K562 (cell line): ENCODE measurements around the gene SRRD. TPM values are rescaled to one million over a fixed set of nuclear protein-coding genes. Genes with fewer than 3 reads are reported as not detected.

Source experiments
- CBX3 ChIP-seq, 2 experiments: IDR thresholded peaks; 1 replicate in 1 of 2; 2 replicates in 1 of 2; pipeline ENCODE4 v1.6.1; 2012; ENCODE audit warnings: inconsistent platforms in 2 of 2, low read length in 2 of 2, borderline replicate concordance in 1 of 2, control low read depth in 1 of 2
- CHD7 ChIP-seq: fragments of 200-600 bp; sonication (generic); IDR thresholded peaks from one replicate; pipeline ENCODE4 v1.6.1; 2012; ENCODE audit warnings: mild to moderate bottlenecking, low read depth, low read length, inconsistent platforms
- DEAF1 ChIP-seq: fragments of 450-650 bp; formaldehyde crosslinking; IDR thresholded peaks from 2 replicates; pipeline ENCODE4 v1.4.0; 2020; ENCODE audit warnings: mild to moderate bottlenecking, moderate library complexity
- HNRNPL ChIP-seq: fragments of 200-400 bp; formaldehyde crosslinking; IDR thresholded peaks from 2 replicates; pipeline ENCODE4 v1.6.1; 2017; ENCODE audit warnings: low read depth, mild to moderate bottlenecking, low read length
- NFIC ChIP-seq: fragments of 450-650 bp; IDR thresholded peaks from 2 replicates; pipeline ENCODE4 v1.6.1; 2017; ENCODE audit warnings: mild to moderate bottlenecking, inconsistent platforms
- POLR3G ChIP-seq: IDR thresholded peaks from 2 replicates; pipeline ENCODE4 v1.6.1; 2011; ENCODE audit not compliant: insufficient read length, insufficient replicate concordance; ENCODE audit errors: extremely low read depth
- RBFOX2 ChIP-seq: fragments of 200-400 bp; formaldehyde crosslinking; IDR thresholded peaks from 2 replicates; pipeline ENCODE4 v1.6.1; 2017; ENCODE audit warnings: low read depth, mild to moderate bottlenecking, low read length, moderate library complexity
- RFX1 ChIP-seq: fragments of 450-650 bp; IDR thresholded peaks from 2 replicates; pipeline ENCODE4 v1.6.1; 2016; ENCODE audit warnings: mild to moderate bottlenecking, moderate library complexity
- SMARCB1 ChIP-seq: IDR thresholded peaks from 2 replicates; pipeline ENCODE4 v1.6.1; 2011; ENCODE audit warnings: improper control_type of control experiment, low read depth; ENCODE audit not compliant: insufficient read length
- TGIF2 ChIP-seq: sonication (generic); formaldehyde crosslinking; IDR thresholded peaks from 2 replicates; pipeline ENCODE4 v1.8.1; 2022; ENCODE audit warnings: mild to moderate bottlenecking, missing genetic modification reagents, moderate library complexity
- THAP7 ChIP-seq: fragments of 250-450 bp; sonication (Bioruptor Pico); IDR thresholded peaks from 2 replicates; pipeline ENCODE4 v1.5.0; 2021
- ZNF282 ChIP-seq: sonication (generic); formaldehyde crosslinking; IDR thresholded peaks from 2 replicates; pipeline ENCODE4 v1.8.1; 2023; ENCODE audit warnings: missing genetic modification reagents
- ZNF444 ChIP-seq: fragments of 250-450 bp; sonication (Bioruptor Pico); IDR thresholded peaks from 2 replicates; pipeline ENCODE4 v1.4.0; 2020; ENCODE audit warnings: mild to moderate bottlenecking, moderate library complexity
- ZNF561 ChIP-seq: fragments of 450-650 bp; formaldehyde crosslinking; conservative IDR thresholded peaks from 2 replicates; pipeline ENCODE4 v1.4.0; 2020; ENCODE audit warnings: mild to moderate bottlenecking, moderate library complexity
- polyA plus RNA-seq, 8 experiments: library from polyadenylated mRNA; depleted of rRNA in 4 of 8; stranded (reverse) in 5 of 8; unstranded in 3 of 8; fragments of >200 nt; fragmentation: Nextera tagmentation in 2 of 8; fragmentation: Illumina TruSeq in 1 of 8; extraction: Ambion mirVana in 2 of 8; extraction: Trizol in 1 of 8; gene quantifications; 2 replicates each; pipeline versions ENCODE4 v1.2.1 to v1.2.3, GENCODE V29; 2011 to 2014; ENCODE audit warnings: inconsistent platforms in 1 of 8, missing spikeins in 1 of 8
- total RNA-seq, 7 experiments: library from RNA; depleted of rRNA in 6 of 7; stranded (reverse); fragments of >200 nt in 6 of 7; fragmentation: Illumina TruSeq in 2 of 7; extraction: Trizol in 2 of 7; gene quantifications; 2 replicates each; pipeline versions ENCODE4 v1.2.1 to v1.2.3, GENCODE V29; 2011 to 2021; ENCODE audit warnings: low replicate concordance in 1 of 7

SRRD gene
- total and polyA plus RNA-seq, 9 of the 15 experiments (the other 6 are each of a cell fraction or from before 2014, with no cell fraction given): 4.9 to 59.4 (median 34.4) TPM

GRCh38 chr22:26483439-26484359 is at the start of gene SRRD, which contains the start of gene HPS4 (continued):
- TF ChIP-seq SMARCB1 (no peak), ZNF282 (CRISPR knock-in tag) (no peak), TGIF2 (CRISPR knock-in tag) (no peak), DEAF1 (CRISPR knock-in tag) (no peak), NFIC (peak; percentile 54; the same call in 1 of the 2 replicates), RBFOX2 (peak; percentile 88), THAP7 (no peak), CHD7 (no peak), RFX1 (no peak), ZNF561 (CRISPR knock-in tag) (no peak), POLR3G (no peak), ZNF444 (no peak), CBX3 (IDR thresholded peaks at IDR 0.05; ENCODE audit: borderline replicate concordance in 1 of 2, low read length in 2 of 2) (peak in 1 of 2 experiments; percentile 53; a peak in 1 of 3 replicates), HNRNPL (no peak)
